Stimulated activated memory B cell treated with anti-CD40 and anti-IgM and Interleukin-4, amounts not matched to agents 10 μg/mL and 1 μg/mL and 100 μg/mL, for 72 hours (primary cell): ENCODE measurements around the gene EPYC.

Experiments
- ATAC-seq: fragments of 150-1000 bp; cut with Tn5 transposase; 2 replicates; pipeline ENCODE4 v1.10.0; 2021
- H3K27ac Mint-ChIP-seq: one replicate; pipeline ENCODE4 v1.8.0; 2022; ENCODE audit warnings: mild to moderate bottlenecking, mixed read lengths
- H3K27me3 Mint-ChIP-seq: one replicate; pipeline ENCODE4 v1.8.0; 2022; ENCODE audit warnings: mixed read lengths
- H3K36me3 Mint-ChIP-seq: one replicate; pipeline ENCODE4 v1.8.0; 2022; ENCODE audit warnings: mixed read lengths
- H3K4me1 Mint-ChIP-seq: one replicate; pipeline ENCODE4 v1.8.0; 2022; ENCODE audit warnings: mixed read lengths
- H3K4me3 Mint-ChIP-seq: one replicate; pipeline ENCODE4 v1.8.0; 2022; ENCODE audit warnings: mild to moderate bottlenecking, moderate library complexity, mixed read lengths
- H3K9me3 Mint-ChIP-seq: one replicate; pipeline ENCODE4 v1.8.0; 2022; ENCODE audit warnings: mixed read lengths

The EPYC gene

GRCh38 chr12:90978117-90978770, 26.5 kb downstream of the EPYC start:
- H3K4me3 Mint-ChIP-seq: no peak overlapping the region
- peak; percentile 49 for ATAC-seq
- H3K27me3 Mint-ChIP-seq: no peaks in the 10 kb centered on the region
- H3K27ac Mint-ChIP-seq: no peak overlapping the region
- H3K4me1 Mint-ChIP-seq: no peaks in the 10 kb centered on the region
- no peaks in the 10 kb centered on the region for H3K36me3 Mint-ChIP-seq
- no peaks in the 10 kb centered on the region for H3K9me3 Mint-ChIP-seq

GRCh38 chr12:90977224-90977623, 27.5 kb downstream of the EPYC start:
- H3K4me1 Mint-ChIP-seq: no peaks in the 10 kb centered on the region
- H3K27me3 Mint-ChIP-seq: no peaks in the 10 kb centered on the region
- H3K4me3 Mint-ChIP-seq: no peak overlapping the region
- no peaks in the 10 kb centered on the region for H3K36me3 Mint-ChIP-seq
- ATAC-seq: no peak
- no peaks in the 10 kb centered on the region for H3K9me3 Mint-ChIP-seq
- no peak overlapping the region for H3K27ac Mint-ChIP-seq

GRCh38 chr12:90974286-90974685, 30.5 kb downstream of the EPYC start:
- no peak for ATAC-seq
- Mint-ChIP-seq H3K4me3 (no peak overlapping the region), H3K27ac (no peak overlapping the region), H3K4me1 (no peaks in the 10 kb centered on the region), H3K36me3 (no peaks in the 10 kb centered on the region), H3K9me3 (no peaks in the 10 kb centered on the region), H3K27me3 (no peaks in the 10 kb centered on the region)

- no peak overlapping the region for H3K27ac Mint-ChIP-seq
- no peak overlapping the region for H3K4me3 Mint-ChIP-seq
- H3K36me3 Mint-ChIP-seq: no peaks in the 10 kb centered on the region
- ATAC-seq: no peak
- H3K27me3 Mint-ChIP-seq: no peaks in the 10 kb centered on the region
- H3K9me3 Mint-ChIP-seq: no peaks in the 10 kb centered on the region
- no peaks in the 10 kb centered on the region for H3K4me1 Mint-ChIP-seq
These were observed 32.5 kb downstream of the EPYC start for GRCh38 chr12:90972226-90972625.

GRCh38 chr12:90970911-90971310, 33.9 kb downstream of the EPYC start:
- Mint-ChIP-seq H3K4me1 (no peaks in the 10 kb centered on the region), H3K27me3 (no peaks in the 10 kb centered on the region), H3K4me3 (no peak overlapping the region), H3K9me3 (no peaks in the 10 kb centered on the region), H3K27ac (no peak overlapping the region), H3K36me3 (no peaks in the 10 kb centered on the region)
- ATAC-seq: no peak

- ATAC-seq: peak; percentile 48
- H3K4me3 Mint-ChIP-seq: no peak overlapping the region
- no peaks in the 10 kb centered on the region for H3K36me3 Mint-ChIP-seq
- no peaks in the 10 kb centered on the region for H3K4me1 Mint-ChIP-seq
- no peaks in the 10 kb centered on the region for H3K27me3 Mint-ChIP-seq
- no peak overlapping the region for H3K27ac Mint-ChIP-seq
- H3K9me3 Mint-ChIP-seq: no peaks in the 10 kb centered on the region
These were observed 34.3 kb downstream of the EPYC start for GRCh38 chr12:90970471-90970870.

GRCh38 chr12:90969851-90970250, 34.9 kb downstream of the EPYC start:
- ATAC-seq: no peak
- Mint-ChIP-seq H3K27ac (no peak overlapping the region), H3K36me3 (no peaks in the 10 kb centered on the region), H3K4me3 (no peak overlapping the region), H3K4me1 (no peaks in the 10 kb centered on the region), H3K9me3 (no peaks in the 10 kb centered on the region), H3K27me3 (no peaks in the 10 kb centered on the region)

GRCh38 chr12:90969346-90969745, 35.4 kb downstream of the EPYC start:
- no peak for ATAC-seq
- H3K4me3 Mint-ChIP-seq: no peak overlapping the region
- no peaks in the 10 kb centered on the region for H3K36me3 Mint-ChIP-seq
- H3K4me1 Mint-ChIP-seq: no peaks in the 10 kb centered on the region
- no peaks in the 10 kb centered on the region for H3K27me3 Mint-ChIP-seq
- no peaks in the 10 kb centered on the region for H3K9me3 Mint-ChIP-seq
- no peak overlapping the region for H3K27ac Mint-ChIP-seq

GRCh38 chr12:90965204-90965603, 39.6 kb downstream of the EPYC start:
- H3K36me3 Mint-ChIP-seq: no peaks in the 10 kb centered on the region
- no peaks in the 10 kb centered on the region for H3K4me1 Mint-ChIP-seq
- H3K4me3 Mint-ChIP-seq: no peak overlapping the region
- H3K27me3 Mint-ChIP-seq: no peaks in the 10 kb centered on the region
- H3K9me3 Mint-ChIP-seq: no peaks in the 10 kb centered on the region
- H3K27ac Mint-ChIP-seq: no peak overlapping the region
- no peak for ATAC-seq

- no peak overlapping the region for H3K27ac Mint-ChIP-seq
- H3K4me1 Mint-ChIP-seq: no peaks in the 10 kb centered on the region
- peaks cover 5% of the 10 kb centered on the region for H3K27me3 Mint-ChIP-seq
- H3K9me3 Mint-ChIP-seq: no peaks in the 10 kb centered on the region
- no peaks in the 10 kb centered on the region for H3K36me3 Mint-ChIP-seq
- ATAC-seq: no peak
- H3K4me3 Mint-ChIP-seq: no peak overlapping the region
These were observed 40.2 kb downstream of the EPYC start for GRCh38 chr12:90964616-90965015.

GRCh38 chr12:90963946-90964345, 40.8 kb downstream of the EPYC start:
- H3K36me3 Mint-ChIP-seq: no peaks in the 10 kb centered on the region
- no peak overlapping the region for H3K27ac Mint-ChIP-seq
- H3K9me3 Mint-ChIP-seq: no peaks in the 10 kb centered on the region
- H3K4me3 Mint-ChIP-seq: no peak overlapping the region
- ATAC-seq: no peak
- H3K4me1 Mint-ChIP-seq: no peaks in the 10 kb centered on the region
- H3K27me3 Mint-ChIP-seq: peaks cover 8% of the 10 kb centered on the region

GRCh38 chr12:90961154-90961553, 43.6 kb downstream of the EPYC start:
- Mint-ChIP-seq H3K27me3 (peaks cover 8% of the 10 kb centered on the region), H3K36me3 (no peaks in the 10 kb centered on the region), H3K27ac (no peak overlapping the region), H3K4me3 (no peak overlapping the region), H3K4me1 (no peaks in the 10 kb centered on the region), H3K9me3 (peaks cover 3% of the 10 kb centered on the region)
- no peak for ATAC-seq

- H3K4me1 Mint-ChIP-seq: no peaks in the 10 kb centered on the region
- ATAC-seq: no peak
- H3K4me3 Mint-ChIP-seq: no peak overlapping the region
- no peaks in the 10 kb centered on the region for H3K36me3 Mint-ChIP-seq
- no peak overlapping the region for H3K27ac Mint-ChIP-seq
- H3K27me3 Mint-ChIP-seq: peaks cover 8% of the 10 kb centered on the region
- peaks cover 3% of the 10 kb centered on the region for H3K9me3 Mint-ChIP-seq
These were observed 45.1 kb downstream of the EPYC start for GRCh38 chr12:90959538-90960139.

- no peaks in the 10 kb centered on the region for H3K36me3 Mint-ChIP-seq
- H3K27ac Mint-ChIP-seq: no peak overlapping the region
- ATAC-seq: no peak
- peaks cover 3% of the 10 kb centered on the region for H3K9me3 Mint-ChIP-seq
- no peak overlapping the region for H3K4me3 Mint-ChIP-seq
- H3K4me1 Mint-ChIP-seq: no peaks in the 10 kb centered on the region
- peaks cover 8% of the 10 kb centered on the region for H3K27me3 Mint-ChIP-seq
These were observed 45.7 kb downstream of the EPYC start for GRCh38 chr12:90959032-90959431.

GRCh38 chr12:90958347-90958746, 46.4 kb downstream of the EPYC start:
- H3K36me3 Mint-ChIP-seq: no peaks in the 10 kb centered on the region
- peaks cover 3% of the 10 kb centered on the region for H3K9me3 Mint-ChIP-seq
- H3K27me3 Mint-ChIP-seq: peaks cover 8% of the 10 kb centered on the region
- H3K4me3 Mint-ChIP-seq: no peak overlapping the region
- ATAC-seq: no peak
- no peaks in the 10 kb centered on the region for H3K4me1 Mint-ChIP-seq
- H3K27ac Mint-ChIP-seq: no peak overlapping the region

GRCh38 chr12:90954921-90955320, 49.9 kb downstream of the EPYC start, which contains the start of gene CCER1:
TSS of gene CCER1 (minus strand) at chr12:90955176. CDS start at chr12:90954742, 434 bp downstream.
- H3K27me3 Mint-ChIP-seq: peaks cover 7% of the 10 kb centered on the region
- H3K4me1 Mint-ChIP-seq: no peaks in the 10 kb centered on the region
- H3K9me3 Mint-ChIP-seq: peaks cover 3% of the 10 kb centered on the region
- no peak within 1 kb of the TSS for H3K27ac Mint-ChIP-seq
- H3K4me3 Mint-ChIP-seq: no peak within 1 kb of the TSS
- ATAC-seq: peak; percentile 25
- H3K36me3 Mint-ChIP-seq: no peaks in the 10 kb centered on the region
